ENCODE data around the gene COL5A1.

Gene COL5A1

GRCh38 chr9:134867917-134868750, 226.5 kb downstream of the COL5A1 start:
- no peak for DNase-seq

- no peak for DNase-seq
Observed at GRCh38 chr9:134868751-134869553, 227.3 kb downstream of the COL5A1 start.

GRCh38 chr9:134869554-134870300, 228.1 kb downstream of the COL5A1 start:
- no peak for DNase-seq

GRCh38 chr9:134870301-134870694, 228.7 kb downstream of the COL5A1 start:
- no peak for DNase-seq

- DNase-seq = no peak
Observed at GRCh38 chr9:134870746-134871662, 229.4 kb downstream of the COL5A1 start.

- DNase-seq = no peak
Observed at GRCh38 chr9:134871697-134872340, 230.2 kb downstream of the COL5A1 start.

GRCh38 chr9:134872482-134873231, 231.1 kb downstream of the COL5A1 start:
- no peak for DNase-seq

- DNase-seq = no peak
Observed at GRCh38 chr9:134875371-134875770, 233.8 kb downstream of the COL5A1 start.

GRCh38 chr9:134877541-134877940, 235.9 kb downstream of the COL5A1 start:
- no peak for DNase-seq

GRCh38 chr9:134879664-134880483, 238.3 kb downstream of the COL5A1 start:
- DNase-seq = no peak

GRCh38 chr9:134880484-134881312, 239.1 kb downstream of the COL5A1 start, which contains the start of gene FCN2:
Gene FCN2 (plus strand): TSS chr9:134880810. CDS start chr9:134880822, 12 bp downstream.
- DNase-seq = no peak

GRCh38 chr9:134881313-134881670, 239.7 kb downstream of the COL5A1 start:
- no peak for DNase-seq

GRCh38 chr9:134882204-134882785, 240.7 kb downstream of the COL5A1 start:
- DNase-seq = no peak

GRCh38 chr9:134883040-134883782, 241.6 kb downstream of the COL5A1 start:
- no peak for DNase-seq

GRCh38 chr9:134884492-134884891, 242.9 kb downstream of the COL5A1 start:
- no peak for DNase-seq

GRCh38 chr9:134885001-134885678, 243.5 kb downstream of the COL5A1 start:
- no peak for DNase-seq

Measured in COR-L47 (cell line).